OCI-LY1 (cell line): Measurements from ENCODE around the gene AHCTF1.

Experiments used
- EZH2 ChIP-seq: fragments of 200-600 bp; sonication (generic), shearing (Covaris generic); IDR thresholded peaks from 2 replicates; pipeline ENCODE4 v1.8.0; 2017; ENCODE audit warnings: borderline replicate concordance, mixed run types, mild to moderate bottlenecking, antibody characterized with exemption, low read length, moderate library complexity, mixed read lengths
- TF ChIP-seq, protein P1 (sequence below): fragments of 200-600 bp; sonication (generic), shearing (Covaris generic); IDR thresholded peaks from 2 replicates; pipeline ENCODE4 v1.5.1; 2017; ENCODE audit warnings: mild to moderate bottlenecking, antibody characterized with exemption, low read length, moderate library complexity, mixed read lengths

- TF ChIP-seq, protein P1, sequence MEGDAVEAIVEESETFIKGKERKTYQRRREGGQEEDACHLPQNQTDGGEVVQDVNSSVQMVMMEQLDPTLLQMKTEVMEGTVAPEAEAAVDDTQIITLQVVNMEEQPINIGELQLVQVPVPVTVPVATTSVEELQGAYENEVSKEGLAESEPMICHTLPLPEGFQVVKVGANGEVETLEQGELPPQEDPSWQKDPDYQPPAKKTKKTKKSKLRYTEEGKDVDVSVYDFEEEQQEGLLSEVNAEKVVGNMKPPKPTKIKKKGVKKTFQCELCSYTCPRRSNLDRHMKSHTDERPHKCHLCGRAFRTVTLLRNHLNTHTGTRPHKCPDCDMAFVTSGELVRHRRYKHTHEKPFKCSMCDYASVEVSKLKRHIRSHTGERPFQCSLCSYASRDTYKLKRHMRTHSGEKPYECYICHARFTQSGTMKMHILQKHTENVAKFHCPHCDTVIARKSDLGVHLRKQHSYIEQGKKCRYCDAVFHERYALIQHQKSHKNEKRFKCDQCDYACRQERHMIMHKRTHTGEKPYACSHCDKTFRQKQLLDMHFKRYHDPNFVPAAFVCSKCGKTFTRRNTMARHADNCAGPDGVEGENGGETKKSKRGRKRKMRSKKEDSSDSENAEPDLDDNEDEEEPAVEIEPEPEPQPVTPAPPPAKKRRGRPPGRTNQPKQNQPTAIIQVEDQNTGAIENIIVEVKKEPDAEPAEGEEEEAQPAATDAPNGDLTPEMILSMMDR, result no peak
- no peak for TF ChIP-seq EZH2
Observed at GRCh38 chr1:246815693-246816270, 116.0 kb downstream of the AHCTF1 start.
